Measurements from ENCODE around the gene TGFBR3L. TPM values are rescaled to one million over a fixed set of nuclear protein-coding genes. Genes with fewer than 3 reads are reported as not detected.
A peak's percentile ranks its signal among the peaks of the same experiment; 100 is the strongest.

Gene TGFBR3L
- total RNA-seq, 1 donor from 2014 or later: 11.2 TPM

- no peak for TF ChIP-seq CTCF (IDR thresholded peaks at IDR 0.05)
- peak; percentile 86 for DNase-seq (ENCODE audit: low spot score)
- Mint-ChIP-seq H3K27ac (ENCODE audit: unreplicated experiment) (no peak overlapping the region), H3K27me3 (ENCODE audit: low read depth) (no peaks in the 10 kb centered on the region), H3K4me3 (ENCODE audit: unreplicated experiment) (peak overlapping the region; percentile 36), H3K9me3 (ENCODE audit: low read depth) (no peaks in the 10 kb centered on the region), H3K4me1 (ENCODE audit: low read depth) (peaks cover 52% of the 10 kb centered on the region), H3K36me3 (ENCODE audit: low read depth) (no peaks in the 10 kb centered on the region)
Measured at GRCh38 chr19:7924651-7925170, 10.1 kb downstream of the TGFBR3L start.

DNA sequence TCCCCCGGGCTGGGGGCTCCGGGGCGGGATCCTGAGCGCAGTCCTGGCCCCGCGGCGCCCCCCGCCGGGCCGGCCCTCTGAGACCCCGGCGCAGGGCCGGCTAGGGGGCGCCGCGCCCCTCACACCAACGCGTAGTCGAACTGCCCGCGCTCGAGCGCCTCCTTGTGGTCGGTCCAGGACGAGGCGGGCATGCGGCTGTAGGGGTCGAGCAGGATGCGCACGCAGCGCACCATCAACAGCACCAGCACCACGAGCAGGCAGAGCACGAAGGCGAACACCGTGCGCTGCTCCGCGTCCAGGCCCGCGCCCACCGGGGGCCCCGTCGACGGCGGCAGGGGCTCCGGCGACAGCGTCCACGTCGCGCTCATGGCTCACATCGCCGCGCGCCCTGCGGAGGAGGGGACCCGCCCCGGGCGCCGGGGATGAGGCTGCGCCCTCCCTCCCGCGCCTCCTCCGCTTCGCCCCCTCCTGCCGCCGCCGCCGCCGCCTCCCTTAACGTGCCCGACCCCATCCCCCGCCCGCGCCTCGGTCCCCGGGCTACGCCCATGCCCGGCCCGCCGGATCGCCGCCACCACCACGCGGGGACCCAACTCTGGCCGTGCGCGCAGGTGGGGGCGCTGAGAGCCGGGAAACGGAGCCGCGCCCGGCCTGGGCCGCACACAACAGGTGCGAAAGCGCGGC lies 10.7 kb downstream of the TGFBR3L start:
- DNase-seq (ENCODE audit: low spot score): peak; percentile 90

DNA sequence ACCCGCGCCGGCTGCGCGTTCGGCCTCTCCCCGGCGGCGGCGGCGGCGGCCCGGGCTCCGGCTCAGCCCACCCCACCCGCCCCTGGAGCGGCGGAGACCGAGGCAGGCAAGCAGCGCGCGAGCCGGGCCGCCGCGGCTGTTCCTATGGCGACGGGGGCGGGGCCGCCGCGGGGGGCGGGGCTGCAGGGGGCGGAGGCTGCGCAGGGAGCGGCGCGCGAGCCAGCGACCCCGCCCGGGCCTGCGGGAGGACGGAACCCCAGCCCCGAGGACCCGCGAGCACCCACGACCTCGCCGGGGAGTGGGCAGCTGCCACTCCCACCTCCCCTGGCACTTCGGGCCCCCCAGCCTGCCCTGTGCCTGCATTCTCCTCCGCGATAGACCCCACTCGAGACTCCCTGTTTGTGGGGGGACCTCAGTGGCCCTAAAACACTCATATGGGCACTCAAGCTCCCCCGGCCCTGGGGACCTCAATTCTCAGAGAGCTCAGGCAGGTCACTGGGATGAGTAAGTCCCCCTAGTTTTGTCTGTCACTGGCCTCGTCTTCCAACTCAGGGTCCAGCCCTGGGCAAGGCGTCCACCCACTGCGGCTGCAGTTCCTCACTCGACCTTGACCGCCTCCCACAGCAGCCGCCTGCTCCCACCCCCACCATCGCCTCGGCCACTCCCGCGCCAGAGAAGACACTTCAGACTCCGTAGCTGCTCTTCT lies 11.5 kb downstream of the TGFBR3L start, which contains the start of gene CTXN1:
TSS of gene CTXN1 (minus strand) at position 115 of the 706 bp plus-strand sequence. CDS start 597 bp downstream, outside the sequence.
- H3K36me3 Mint-ChIP-seq (ENCODE audit: low read depth): peaks cover 2% of the 10 kb centered on the region
- peak within 1 kb of the TSS; percentile 77 for H3K4me3 Mint-ChIP-seq (ENCODE audit: unreplicated experiment)
- no peaks in the 10 kb centered on the region for H3K9me3 Mint-ChIP-seq (ENCODE audit: low read depth)
- H3K27ac Mint-ChIP-seq (ENCODE audit: unreplicated experiment): peak within 1 kb of the TSS; percentile 89
- peak; percentile 37 for TF ChIP-seq CTCF (IDR thresholded peaks at IDR 0.05)
- peaks cover 48% of the 10 kb centered on the region for H3K4me1 Mint-ChIP-seq (ENCODE audit: low read depth)
- no peaks in the 10 kb centered on the region for H3K27me3 Mint-ChIP-seq (ENCODE audit: low read depth)
- DNase-seq (ENCODE audit: low spot score): no peak

More for the DNA sequence above, 10.7 kb downstream of the TGFBR3L start:
- H3K27me3 Mint-ChIP-seq (ENCODE audit: low read depth): no peaks in the 10 kb centered on the region
- peak overlapping the region; percentile 89 for H3K27ac Mint-ChIP-seq (ENCODE audit: unreplicated experiment)
- peaks cover 52% of the 10 kb centered on the region for H3K4me1 Mint-ChIP-seq (ENCODE audit: low read depth)
- H3K9me3 Mint-ChIP-seq (ENCODE audit: low read depth): no peaks in the 10 kb centered on the region
- H3K4me3 Mint-ChIP-seq (ENCODE audit: unreplicated experiment): peak overlapping the region; percentile 75
- no peaks in the 10 kb centered on the region for H3K36me3 Mint-ChIP-seq (ENCODE audit: low read depth)
- TF ChIP-seq CTCF (IDR thresholded peaks at IDR 0.05): peak; percentile 99

GRCh38 chr19:7926727-7927604 lies 12.3 kb downstream of the TGFBR3L start:
- DNase-seq (ENCODE audit: low spot score): peak; percentile 92
- H3K27ac Mint-ChIP-seq (ENCODE audit: unreplicated experiment): peak overlapping the region; percentile 87
- peaks cover 2% of the 10 kb centered on the region for H3K36me3 Mint-ChIP-seq (ENCODE audit: low read depth)
- peaks cover 40% of the 10 kb centered on the region for H3K4me1 Mint-ChIP-seq (ENCODE audit: low read depth)
- H3K27me3 Mint-ChIP-seq (ENCODE audit: low read depth): no peaks in the 10 kb centered on the region
- no peak for TF ChIP-seq CTCF (IDR thresholded peaks at IDR 0.05)
- peak overlapping the region; percentile 77 for H3K4me3 Mint-ChIP-seq (ENCODE audit: unreplicated experiment)
- no peaks in the 10 kb centered on the region for H3K9me3 Mint-ChIP-seq (ENCODE audit: low read depth)

Data from chondrocyte (in vitro differentiated cells).